ENCODE data around the gene PPFIA1.

Gene PPFIA1

GRCh38 chr11:70415642-70416395 lies 145.3 kb downstream of the PPFIA1 start:
- Histone ChIP-seq H2AK5ac (ENCODE audit: low read length) (no peak overlapping the region), H3K4me3 (ENCODE audit: low read length) (no peak overlapping the region), H3K27me3 (ENCODE audit: insufficient read depth, low read length, poor library complexity) (no peaks in the 10 kb centered on the region), H3K79me1 (ENCODE audit: low read length) (peaks cover 7% of the 10 kb centered on the region), H4K8ac (ENCODE audit: low read depth, low read length) (no peak overlapping the region), H3K4me2 (ENCODE audit: low read length) (no peak overlapping the region), H4K5ac (ENCODE audit: low read length) (no peak overlapping the region), H3K79me2 (ENCODE audit: control insufficient read depth, insufficient read depth, low read length) (no peaks in the 10 kb centered on the region), H2BK5ac (ENCODE audit: low read length) (no peak overlapping the region), H3K36me3 (ENCODE audit: control insufficient read depth, insufficient read depth, low read length) (peaks cover 46% of the 10 kb centered on the region), H3K4ac (ENCODE audit: low read depth, low read length) (no peak overlapping the region), H2BK120ac (ENCODE audit: low read depth, low read length) (no peak overlapping the region), H3K4me1 (ENCODE audit: control insufficient read depth, low read depth, low read length) (no peaks in the 10 kb centered on the region), H2BK15ac (replicated peaks; ENCODE audit: low read depth) (no peak overlapping the region), H3K56ac (ENCODE audit: low read length) (no peak overlapping the region), H3K9ac (ENCODE audit: low read length) (no peak overlapping the region), H3K23ac (ENCODE audit: low read length) (no peak overlapping the region), H3K18ac (ENCODE audit: low read length) (no peak overlapping the region), H3K27ac (ENCODE audit: low read depth, low read length) (no peak overlapping the region)
- WGBS (ENCODE audit: extremely low coverage, insufficient coverage, low lambda C conversion rate), result no CpG with 5 or more reads among the region's 25 CpGs
- DNase-seq, result no peak

GRCh38 chr11:70416881-70417280 lies 146.4 kb downstream of the PPFIA1 start:
- Histone ChIP-seq H2BK15ac (replicated peaks; ENCODE audit: low read depth) (no peak overlapping the region), H3K4ac (ENCODE audit: low read depth, low read length) (no peak overlapping the region), H4K5ac (ENCODE audit: low read length) (no peak overlapping the region), H4K8ac (ENCODE audit: low read depth, low read length) (no peak overlapping the region), H3K56ac (ENCODE audit: low read length) (no peak overlapping the region), H2AK5ac (ENCODE audit: low read length) (no peak overlapping the region), H3K23ac (ENCODE audit: low read length) (no peak overlapping the region), H3K79me1 (ENCODE audit: low read length) (peaks cover 5% of the 10 kb centered on the region), H3K4me3 (ENCODE audit: low read length) (no peak overlapping the region), H3K36me3 (ENCODE audit: control insufficient read depth, insufficient read depth, low read length) (peaks cover 42% of the 10 kb centered on the region), H3K18ac (ENCODE audit: low read length) (no peak overlapping the region), H3K4me2 (ENCODE audit: low read length) (no peak overlapping the region), H3K27me3 (ENCODE audit: insufficient read depth, low read length, poor library complexity) (no peaks in the 10 kb centered on the region), H3K27ac (ENCODE audit: low read depth, low read length) (no peak overlapping the region), H3K79me2 (ENCODE audit: control insufficient read depth, insufficient read depth, low read length) (no peaks in the 10 kb centered on the region), H2BK5ac (ENCODE audit: low read length) (no peak overlapping the region), H3K9ac (ENCODE audit: low read length) (no peak overlapping the region), H2BK120ac (ENCODE audit: low read depth, low read length) (no peak overlapping the region), H3K4me1 (ENCODE audit: control insufficient read depth, low read depth, low read length) (no peaks in the 10 kb centered on the region)
- no peak for DNase-seq
- no CpG with 5 or more reads among the region's 20 CpGs for WGBS (ENCODE audit: extremely low coverage, insufficient coverage, low lambda C conversion rate)

GRCh38 chr11:70418130-70418529 lies 147.6 kb downstream of the PPFIA1 start:
- WGBS (ENCODE audit: extremely low coverage, insufficient coverage, low lambda C conversion rate), result no CpG with 5 or more reads among the region's 12 CpGs

DNA sequence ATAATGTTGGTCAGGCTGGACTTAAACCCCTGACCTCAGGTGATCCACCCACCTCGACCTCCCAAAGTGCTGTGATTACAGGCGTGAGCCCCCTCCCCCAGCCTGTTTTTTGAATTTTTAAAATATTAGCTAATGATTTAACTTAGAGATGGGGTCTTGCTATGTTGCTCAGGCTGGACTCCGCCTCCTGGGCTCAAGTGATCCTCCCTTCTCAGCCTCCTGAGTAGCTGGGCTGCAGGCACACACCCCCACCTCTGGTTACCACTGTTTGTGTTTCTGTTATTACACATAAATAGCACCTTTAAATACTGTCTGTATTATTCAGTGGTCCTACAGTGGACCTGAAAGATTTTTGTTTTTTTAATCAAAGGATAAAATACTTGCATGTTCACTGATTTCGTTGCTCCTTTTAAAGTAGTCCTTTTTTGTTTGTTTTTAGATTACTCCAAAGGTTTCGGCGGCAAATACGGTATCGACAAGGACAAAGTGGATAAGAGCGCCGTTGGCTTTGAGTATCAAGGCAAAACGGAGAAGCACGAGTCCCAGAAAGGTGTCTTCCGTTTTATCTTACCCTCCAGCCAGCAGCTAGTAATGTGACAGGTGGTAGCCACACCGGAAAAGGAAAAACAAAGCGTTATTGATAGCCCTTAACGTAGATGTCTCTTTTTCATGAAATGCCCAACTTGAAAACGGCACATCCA lies 149.0 kb downstream of the PPFIA1 start:
- Histone ChIP-seq H3K79me1 (ENCODE audit: low read length) (peaks cover 7% of the 10 kb centered on the region), H3K56ac (ENCODE audit: low read length) (no peak overlapping the region), H2BK120ac (ENCODE audit: low read depth, low read length) (no peak overlapping the region), H3K4me1 (ENCODE audit: control insufficient read depth, low read depth, low read length) (no peaks in the 10 kb centered on the region), H3K79me2 (ENCODE audit: control insufficient read depth, insufficient read depth, low read length) (no peaks in the 10 kb centered on the region), H2BK5ac (ENCODE audit: low read length) (no peak overlapping the region), H3K4ac (ENCODE audit: low read depth, low read length) (no peak overlapping the region), H3K27me3 (ENCODE audit: insufficient read depth, low read length, poor library complexity) (no peaks in the 10 kb centered on the region), H3K27ac (ENCODE audit: low read depth, low read length) (no peak overlapping the region), H2AK5ac (ENCODE audit: low read length) (no peak overlapping the region), H3K23ac (ENCODE audit: low read length) (no peak overlapping the region), H3K9ac (ENCODE audit: low read length) (no peak overlapping the region), H3K18ac (ENCODE audit: low read length) (no peak overlapping the region), H3K4me3 (ENCODE audit: low read length) (no peak overlapping the region), H3K36me3 (ENCODE audit: control insufficient read depth, insufficient read depth, low read length) (peaks cover 33% of the 10 kb centered on the region), H2BK15ac (replicated peaks; ENCODE audit: low read depth) (no peak overlapping the region), H4K5ac (ENCODE audit: low read length) (no peak overlapping the region), H3K4me2 (ENCODE audit: low read length) (no peak overlapping the region), H4K8ac (ENCODE audit: low read depth, low read length) (no peak overlapping the region)
- no CpG with 5 or more reads among the region's 17 CpGs for WGBS (ENCODE audit: extremely low coverage, insufficient coverage, low lambda C conversion rate)
- DNase-seq, result no peak

More at GRCh38 chr11:70418130-70418529, 147.6 kb downstream of the PPFIA1 start:
- no peaks in the 10 kb centered on the region for H3K27me3 ChIP-seq (ENCODE audit: insufficient read depth, low read length, poor library complexity)
- H3K9ac ChIP-seq (ENCODE audit: low read length), result no peak overlapping the region
- no peak overlapping the region for H3K4me3 ChIP-seq (ENCODE audit: low read length)
- H3K4ac ChIP-seq (ENCODE audit: low read depth, low read length), result no peak overlapping the region
- no peaks in the 10 kb centered on the region for H3K4me1 ChIP-seq (ENCODE audit: control insufficient read depth, low read depth, low read length)
- H3K18ac ChIP-seq (ENCODE audit: low read length), result no peak overlapping the region
- no peak overlapping the region for H2AK5ac ChIP-seq (ENCODE audit: low read length)
- no peak overlapping the region for H2BK15ac ChIP-seq (replicated peaks; ENCODE audit: low read depth)
- no peak overlapping the region for H2BK120ac ChIP-seq (ENCODE audit: low read depth, low read length)
- H2BK5ac ChIP-seq (ENCODE audit: low read length), result no peak overlapping the region
- H4K8ac ChIP-seq (ENCODE audit: low read depth, low read length), result no peak overlapping the region
- H4K5ac ChIP-seq (ENCODE audit: low read length), result no peak overlapping the region
- no peak overlapping the region for H3K56ac ChIP-seq (ENCODE audit: low read length)
- H3K23ac ChIP-seq (ENCODE audit: low read length), result no peak overlapping the region
- H3K79me2 ChIP-seq (ENCODE audit: control insufficient read depth, insufficient read depth, low read length), result no peaks in the 10 kb centered on the region
- no peak overlapping the region for H3K27ac ChIP-seq (ENCODE audit: low read depth, low read length)
- peaks cover 34% of the 10 kb centered on the region for H3K36me3 ChIP-seq (ENCODE audit: control insufficient read depth, insufficient read depth, low read length)
- no peak for DNase-seq
- H3K79me1 ChIP-seq (ENCODE audit: low read length), result peaks cover 5% of the 10 kb centered on the region
- no peak overlapping the region for H3K4me2 ChIP-seq (ENCODE audit: low read length)

DNA sequence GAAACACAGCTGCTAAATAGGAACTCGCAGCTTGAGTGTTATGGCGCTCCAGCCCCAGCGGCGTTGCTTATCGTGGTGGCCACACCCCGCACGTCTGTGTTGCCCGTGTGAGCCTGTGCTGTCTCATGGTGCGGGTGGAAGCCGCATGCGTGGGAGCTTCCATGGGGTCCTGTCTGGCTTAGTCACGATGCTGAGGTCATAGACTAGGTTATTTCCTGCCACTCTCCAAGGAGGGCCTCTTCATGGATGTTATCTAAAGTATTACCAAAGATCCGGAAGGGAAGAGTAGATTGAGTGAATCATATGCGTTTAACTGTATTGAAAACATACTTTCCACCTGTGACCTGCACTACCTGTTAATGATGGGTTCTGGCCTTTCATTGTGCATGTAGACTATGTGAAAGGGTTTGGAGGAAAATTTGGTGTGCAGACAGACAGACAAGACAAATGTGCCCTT lies 149.5 kb downstream of the PPFIA1 start:
- no peak overlapping the region for H3K27ac ChIP-seq (ENCODE audit: low read depth, low read length)
- H3K27me3 ChIP-seq (ENCODE audit: insufficient read depth, low read length, poor library complexity), result no peaks in the 10 kb centered on the region
- H3K23ac ChIP-seq (ENCODE audit: low read length), result no peak overlapping the region
- H3K9ac ChIP-seq (ENCODE audit: low read length), result no peak overlapping the region
- H2BK15ac ChIP-seq (replicated peaks; ENCODE audit: low read depth), result no peak overlapping the region
- H2BK120ac ChIP-seq (ENCODE audit: low read depth, low read length), result no peak overlapping the region
- H3K4ac ChIP-seq (ENCODE audit: low read depth, low read length), result no peak overlapping the region
- no peak overlapping the region for H4K8ac ChIP-seq (ENCODE audit: low read depth, low read length)
- H3K56ac ChIP-seq (ENCODE audit: low read length), result no peak overlapping the region
- H3K79me2 ChIP-seq (ENCODE audit: control insufficient read depth, insufficient read depth, low read length), result no peaks in the 10 kb centered on the region
- H3K4me2 ChIP-seq (ENCODE audit: low read length), result no peak overlapping the region
- H2AK5ac ChIP-seq (ENCODE audit: low read length), result no peak overlapping the region
- no peak overlapping the region for H4K5ac ChIP-seq (ENCODE audit: low read length)
- H3K79me1 ChIP-seq (ENCODE audit: low read length), result peaks cover 7% of the 10 kb centered on the region
- no peak overlapping the region for H3K4me3 ChIP-seq (ENCODE audit: low read length)
- H3K4me1 ChIP-seq (ENCODE audit: control insufficient read depth, low read depth, low read length), result no peaks in the 10 kb centered on the region
- H3K18ac ChIP-seq (ENCODE audit: low read length), result no peak overlapping the region
- H2BK5ac ChIP-seq (ENCODE audit: low read length), result no peak overlapping the region
- no peak for DNase-seq
- no CpG with 5 or more reads among the region's 14 CpGs for WGBS (ENCODE audit: extremely low coverage, insufficient coverage, low lambda C conversion rate)
- H3K36me3 ChIP-seq (ENCODE audit: control insufficient read depth, insufficient read depth, low read length), result peaks cover 34% of the 10 kb centered on the region
